AG09309 (cell line): ENCODE results near the gene SLC26A2.

Experiments
- DNase-seq: peaks from one replicate; pipeline ENCODE4 v3.0.0-alpha.2; 2010; ENCODE audit warnings: low read depth
- H3K4me3 ChIP-seq: 2 replicates; pipeline ENCODE4 v1.5.1; 2011; ENCODE audit warnings: mild to moderate bottlenecking, low read depth, low read length, moderate library complexity; ENCODE audit not compliant: control insufficient read depth
- CTCF ChIP-seq: IDR thresholded peaks from 2 replicates; pipeline ENCODE4 v1.5.1; 2011; ENCODE audit warnings: mild to moderate bottlenecking, low read depth, low read length, inconsistent platforms; ENCODE audit not compliant: insufficient read depth, control insufficient read depth; ENCODE audit errors: missing control alignments

The SLC26A2 gene

GRCh38 chr5:149930749-149931574, 29.6 kb upstream of the SLC26A2 start:
- TF ChIP-seq CTCF = no peak
- no peak for DNase-seq
- H3K4me3 ChIP-seq = no peak overlapping the region

- DNase-seq = no peak
- TF ChIP-seq CTCF = no peak
- peak overlapping the region; percentile 45 for H3K4me3 ChIP-seq
Observed at GRCh38 chr5:149931992-149932436, 28.5 kb upstream of the SLC26A2 start.

GRCh38 chr5:149932445-149933350, 27.9 kb upstream of the SLC26A2 start:
- peak overlapping the region; percentile 45 for H3K4me3 ChIP-seq
- no peak for DNase-seq
- TF ChIP-seq CTCF = peak; percentile 75

GRCh38 chr5:149935431-149935901, 25.1 kb upstream of the SLC26A2 start:
- no peak for DNase-seq
- TF ChIP-seq CTCF = no peak
- no peak overlapping the region for H3K4me3 ChIP-seq

GRCh38 chr5:149936044-149936699, 24.4 kb upstream of the SLC26A2 start:
- TF ChIP-seq CTCF = no peak

GRCh38 chr5:149936700-149937091, 23.9 kb upstream of the SLC26A2 start:
- H3K4me3 ChIP-seq = no peak overlapping the region
- DNase-seq = no peak
- no peak for TF ChIP-seq CTCF

More at GRCh38 chr5:149936044-149936699, 24.4 kb upstream of the SLC26A2 start:
- DNase-seq = no peak
- no peak overlapping the region for H3K4me3 ChIP-seq
